ENCODE measurements around the gene ARRB1.

The ARRB1 gene

DNA sequence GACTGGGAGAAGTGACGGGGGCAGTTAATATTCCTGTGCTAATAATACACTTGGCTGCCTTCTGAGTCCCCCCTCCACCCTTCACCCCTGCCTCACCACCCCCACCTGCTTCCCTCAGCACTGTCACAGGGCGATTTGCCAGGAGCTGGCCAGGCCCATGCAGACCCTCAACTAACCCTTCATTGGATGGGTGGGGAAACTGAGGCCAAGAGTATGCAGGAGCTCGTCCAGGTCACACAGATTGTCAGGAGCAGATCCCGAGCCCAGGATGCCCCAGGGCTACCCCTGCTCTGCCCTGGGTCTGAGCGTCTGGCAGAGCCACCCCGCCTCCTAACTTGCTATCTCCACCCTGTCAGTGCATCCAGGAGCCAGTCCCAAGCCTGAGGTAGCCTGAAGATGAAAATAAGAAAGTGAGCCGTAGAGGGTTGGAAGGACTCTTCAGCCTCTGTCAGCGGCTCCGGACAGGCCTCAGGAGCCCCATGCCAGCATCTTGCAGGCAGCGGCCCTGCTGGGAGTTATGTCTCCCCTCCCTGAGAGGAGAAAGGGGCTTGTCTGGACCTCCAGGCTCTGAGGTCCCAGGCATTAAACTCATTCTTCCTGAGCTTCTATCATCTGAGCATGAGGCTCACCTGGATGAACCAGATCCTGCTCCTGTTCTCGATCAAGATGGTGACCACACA lies 104.7 kb downstream of the ARRB1 start:
- no peak for DNase-seq (ENCODE audit: low read depth)

GRCh38 chr11:75246006-75246670 lies 105.3 kb downstream of the ARRB1 start:
- no peak for DNase-seq (ENCODE audit: low read depth)

- DNase-seq (ENCODE audit: low read depth), result no peak
These were observed 106.0 kb downstream of the ARRB1 start for GRCh38 chr11:75245356-75246005.

- DNase-seq (ENCODE audit: low read depth), result no peak
These were observed 107.2 kb downstream of the ARRB1 start for GRCh38 chr11:75244052-75244814.

- no peak for DNase-seq (ENCODE audit: low read depth)
These were observed 108.5 kb downstream of the ARRB1 start for GRCh38 chr11:75242722-75243600.

GRCh38 chr11:75241906-75242644 lies 109.4 kb downstream of the ARRB1 start:
- no peak for DNase-seq (ENCODE audit: low read depth)

DNA sequence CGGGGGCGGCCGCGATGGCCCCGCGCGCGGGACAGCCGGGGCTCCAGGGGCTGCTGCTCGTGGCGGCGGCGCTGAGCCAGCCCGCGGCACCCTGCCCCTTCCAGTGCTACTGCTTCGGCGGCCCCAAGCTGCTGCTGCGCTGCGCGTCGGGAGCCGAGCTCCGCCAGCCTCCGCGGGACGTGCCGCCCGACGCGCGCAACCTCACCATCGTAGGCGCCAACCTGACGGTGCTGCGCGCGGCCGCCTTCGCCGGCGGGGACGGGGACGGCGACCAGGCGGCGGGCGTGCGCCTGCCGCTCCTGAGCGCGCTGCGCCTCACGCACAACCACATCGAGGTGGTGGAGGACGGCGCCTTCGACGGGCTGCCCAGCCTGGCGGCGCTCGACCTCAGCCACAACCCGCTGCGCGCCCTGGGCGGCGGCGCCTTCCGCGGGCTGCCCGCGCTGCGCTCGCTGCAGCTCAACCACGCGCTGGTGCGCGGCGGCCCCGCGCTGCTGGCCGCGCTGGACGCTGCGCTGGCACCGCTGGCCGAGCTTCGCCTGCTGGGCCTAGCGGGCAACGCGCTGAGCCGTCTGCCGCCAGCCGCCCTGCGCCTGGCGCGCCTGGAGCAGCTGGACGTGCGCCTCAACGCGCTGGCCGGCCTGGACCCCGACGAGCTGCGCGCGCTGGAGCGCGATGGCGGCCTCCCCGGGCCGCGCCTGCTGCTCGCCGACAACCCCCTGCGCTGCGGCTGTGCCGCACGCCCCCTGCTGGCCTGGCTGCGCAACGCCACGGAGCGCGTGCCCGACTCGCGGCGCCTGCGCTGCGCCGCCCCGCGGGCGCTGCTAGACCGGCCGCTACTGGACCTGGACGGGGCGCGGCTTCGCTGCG lies 110.2 kb downstream of the ARRB1 start:
- DNase-seq (ENCODE audit: low read depth), result no peak

- DNase-seq (ENCODE audit: low read depth), result no peak
These were observed 111.0 kb downstream of the ARRB1 start, which contains the start of gene TPBGL for GRCh38 chr11:75240311-75241035. Gene TPBGL (plus strand): TSS chr11:75240774. CDS start chr11:75241050, 276 bp downstream.

DNA sequence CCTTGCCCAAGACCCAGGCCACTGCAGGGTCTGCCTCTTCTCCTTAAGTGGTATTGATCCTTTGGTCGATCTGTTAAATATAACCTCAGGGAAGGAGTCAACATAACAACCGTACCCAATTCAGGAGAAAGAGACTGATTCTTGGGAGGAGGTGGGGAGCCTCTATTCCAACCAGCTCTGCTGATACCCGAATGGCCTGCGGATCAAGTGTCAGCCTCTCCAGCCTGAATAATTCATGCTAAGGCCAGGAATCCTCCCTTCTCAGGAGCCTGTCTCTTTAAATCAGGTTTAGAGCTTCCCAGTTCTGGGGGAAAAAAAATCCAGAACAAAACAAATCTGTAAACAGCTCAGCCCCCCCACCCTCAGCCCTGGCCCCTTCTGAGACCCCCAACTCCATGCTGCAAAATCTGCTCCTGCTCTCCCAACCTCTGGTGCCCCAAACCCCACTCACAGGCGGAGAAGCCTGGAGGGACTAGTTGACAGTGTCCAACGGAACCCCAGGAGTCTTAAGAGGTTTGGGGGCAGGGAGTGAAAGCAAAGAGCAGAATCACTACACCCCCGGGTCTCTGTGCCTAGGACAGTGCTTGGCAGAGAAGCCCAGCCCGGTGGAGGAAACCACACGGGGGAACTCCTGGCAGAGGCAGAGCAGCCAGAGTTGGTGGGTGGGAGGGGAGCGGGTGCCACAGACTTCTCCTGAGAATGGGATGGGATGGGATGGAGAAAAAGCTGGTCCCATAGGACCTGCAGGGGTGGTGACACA lies 111.8 kb downstream of the ARRB1 start:
- no peak for DNase-seq (ENCODE audit: low read depth)

DNA sequence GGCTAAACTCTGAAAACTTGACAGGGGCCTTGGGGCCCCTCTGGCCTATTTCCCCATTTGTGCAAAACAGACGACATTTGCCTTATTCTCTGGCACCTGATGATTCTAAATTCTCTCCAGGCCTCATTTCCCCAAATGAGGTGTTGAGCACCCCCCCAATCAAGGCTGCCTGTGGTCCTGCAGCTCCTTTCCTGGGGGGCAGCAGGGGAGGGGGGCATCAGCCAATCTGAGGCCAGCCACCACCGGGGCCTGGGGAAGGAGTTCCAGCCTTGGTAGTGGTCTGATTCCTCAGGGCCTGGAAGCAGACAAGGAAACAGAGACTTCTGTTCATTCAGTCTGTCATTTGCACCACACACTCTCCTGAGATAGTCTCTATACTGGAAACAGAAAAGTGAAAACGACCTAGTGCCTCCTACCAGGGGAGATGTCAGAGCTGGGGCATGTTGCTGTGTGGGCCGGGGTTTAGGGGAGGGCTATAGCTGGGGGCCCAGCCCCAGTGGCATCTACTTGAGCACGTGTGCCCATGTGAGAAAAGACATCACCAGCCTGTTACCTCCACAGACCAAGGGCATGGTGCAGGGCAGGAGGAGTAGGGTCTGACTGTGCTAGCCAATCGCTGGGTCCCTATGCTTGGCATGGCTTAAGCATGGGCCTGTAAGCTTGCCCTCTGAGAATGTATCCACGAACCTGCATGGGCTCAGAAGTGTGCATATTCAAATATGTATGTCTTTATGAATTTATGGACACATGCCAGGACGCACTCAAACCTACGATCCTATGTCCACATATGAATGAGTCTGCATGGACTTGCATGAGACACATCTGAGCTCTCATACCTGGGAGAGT lies 112.6 kb downstream of the ARRB1 start:
- no peak for DNase-seq (ENCODE audit: low read depth)

GRCh38 chr11:75237050-75237449 lies 114.4 kb downstream of the ARRB1 start:
- DNase-seq (ENCODE audit: low read depth), result no peak

- DNase-seq (ENCODE audit: low read depth), result no peak
These were observed 115.4 kb downstream of the ARRB1 start for GRCh38 chr11:75236062-75236461.

- DNase-seq (ENCODE audit: low read depth), result no peak
These were observed 117.7 kb downstream of the ARRB1 start for GRCh38 chr11:75233754-75234172.

DNA sequence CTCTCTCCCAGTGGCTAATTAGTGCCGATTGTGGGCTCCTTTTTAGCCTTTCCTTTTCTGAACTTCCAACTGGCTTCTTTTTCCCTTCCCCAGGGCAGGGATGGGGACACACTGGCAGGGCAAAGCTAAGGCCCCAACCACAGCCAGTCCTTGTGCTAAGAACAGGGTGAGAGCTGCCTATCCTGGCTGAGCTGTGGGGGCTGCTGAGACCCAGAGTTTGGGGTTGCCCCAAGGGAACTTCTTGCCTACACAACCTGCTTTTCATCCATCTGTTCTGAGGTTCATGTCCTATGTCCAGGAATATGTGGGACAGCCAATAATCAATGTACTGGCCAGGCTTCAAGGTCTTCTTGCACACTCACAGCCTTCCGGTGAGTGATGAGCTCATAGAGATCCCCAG lies 120.8 kb downstream of the ARRB1 start:
- DNase-seq (ENCODE audit: low read depth), result no peak

GRCh38 chr11:75229466-75229865 lies 122.0 kb downstream of the ARRB1 start:
- DNase-seq (ENCODE audit: low read depth), result no peak

DNA sequence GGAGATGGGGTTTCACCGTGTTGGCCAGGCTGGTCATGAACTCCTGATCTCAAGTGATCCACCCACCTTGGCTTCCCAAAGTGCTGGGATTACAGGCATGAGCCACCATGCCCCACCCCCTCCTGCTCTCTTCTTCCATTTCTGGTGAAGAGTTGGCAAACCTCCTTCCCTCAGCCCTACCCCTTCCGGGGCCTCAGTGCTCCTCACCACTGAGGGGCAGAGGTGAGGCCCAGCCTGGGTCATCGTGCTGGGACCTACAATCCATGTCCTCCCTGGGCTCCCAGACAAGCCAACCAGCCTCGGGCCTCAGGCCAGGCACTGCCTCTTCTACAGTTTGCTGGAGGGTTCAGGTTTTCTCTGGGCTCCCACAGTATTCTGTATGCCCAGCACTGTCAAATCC lies 125.7 kb downstream of the ARRB1 start:
- no peak for DNase-seq (ENCODE audit: low read depth)

DNA sequence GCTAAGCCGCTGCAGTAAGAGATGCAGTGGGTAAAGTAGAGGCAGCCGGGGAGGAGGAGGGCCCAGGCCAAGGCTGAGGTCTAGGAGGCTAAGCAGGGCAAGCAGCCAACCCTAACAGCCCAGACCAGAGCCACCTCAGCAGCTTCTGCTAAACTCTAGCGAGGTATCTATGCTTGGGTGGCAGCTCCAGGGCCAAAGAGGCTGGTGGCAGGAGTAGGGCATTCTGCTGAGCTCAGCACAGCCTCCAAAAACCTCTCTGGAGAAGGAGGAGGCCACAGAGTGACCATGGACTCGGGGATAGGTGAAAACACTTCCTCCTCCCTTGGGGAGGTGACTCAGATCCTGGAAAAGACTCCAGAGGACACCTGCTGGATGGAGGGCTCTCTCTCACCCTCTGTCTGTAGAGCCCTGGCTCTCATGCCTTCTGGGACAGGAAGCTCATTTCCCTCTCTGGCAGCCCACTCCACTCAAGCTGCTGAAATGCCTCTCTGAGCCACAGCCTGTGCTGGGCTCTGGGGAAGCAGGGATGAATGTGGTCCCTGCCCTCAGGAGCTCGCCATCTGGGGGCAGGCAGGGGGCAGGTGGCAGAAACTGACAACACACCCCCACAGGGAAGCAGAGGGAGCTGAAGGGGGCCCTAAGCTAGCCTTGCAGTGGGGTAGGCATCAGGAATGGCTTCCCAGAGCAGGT lies 127.4 kb downstream of the ARRB1 start:
- no peak for DNase-seq (ENCODE audit: low read depth)

All from GM04503 (cell line).